Left lung (tissue), 10 donors: ENCODE measurements around the gene STK39. TPM values are rescaled to one million over a fixed set of nuclear protein-coding genes. Genes with fewer than 3 reads are reported as not detected.

Experiments used
- ATAC-seq: fragments of 200-7000 bp; cut with Tn5 transposase; one replicate; pipeline ENCODE4 v1.9.1; 2020; ENCODE audit warnings: moderate library complexity
- DNase-seq, 4 donors: peaks; one replicate each; pipeline ENCODE4 v3.0.0-alpha.2; 2013 to 2020
- H3K27ac ChIP-seq, 2 donors: fragments of 200-600 bp; sonication (generic) in 1 of 2; one replicate each; pipeline versions ENCODE4 v1.5.0 to v1.8.0; 2020 to 2021
- H3K27me3 ChIP-seq, 2 donors: fragments of 200-600 bp; sonication (generic) in 1 of 2; one replicate each; pipeline versions ENCODE4 v1.5.0 to v1.8.0; 2020 to 2021
- H3K36me3 ChIP-seq, 2 donors: fragments of 200-600 bp; sonication (generic) in 1 of 2; one replicate each; pipeline versions ENCODE4 v1.5.0 to v1.8.0; 2020 to 2021
- H3K4me1 ChIP-seq, 2 donors: fragments of 200-600 bp; one replicate each; pipeline ENCODE4 v1.8.0; 2021
- H3K4me3 ChIP-seq, 2 donors: fragments of 200-600 bp; sonication (generic) in 1 of 2; one replicate each; pipeline versions ENCODE4 v1.5.0 to v1.8.0; 2020 to 2021; ENCODE audit warnings: mild to moderate bottlenecking in 1 of 2
- H3K9me3 ChIP-seq, 2 donors: fragments of 200-600 bp; sonication (generic) in 1 of 2; one replicate each; pipeline versions ENCODE4 v1.5.0 to v1.8.0; 2020 to 2021
- intact Hi-C, 2 donors: fragments of 100-400 bp; cut with DNase I; formaldehyde crosslinking; loops; one replicate each; pipeline versions ENCODE4 v1.11.2 to v1.14.2; 2022
- polyA plus RNA-seq, 6 donors: library from polyadenylated mRNA; unstranded; fragments of 120-200 nt; gene quantifications; one replicate each; pipeline ENCODE4 v1.2.1, GENCODE V29; 2013; ENCODE audit not compliant: insufficient read length in 6 of 6
- total RNA-seq, 2 donors: library from RNA; stranded (reverse); fragmentation: NEBNext Ultra II Directional; extraction: Animal tissue kit (Norgen Biotek cat#: 25700); gene quantifications; one replicate each; pipeline ENCODE4 v1.2.1, GENCODE V29; 2021
- TF ChIP-seq, protein P1 (sequence below), 2 donors: fragments of 200-600 bp; sonication (generic) in 1 of 2; IDR thresholded peaks; one replicate each; pipeline versions ENCODE4 v1.5.0 to v1.8.0; 2021; ENCODE audit warnings: antibody characterized with exemption in 2 of 2
- donor health status: DM: no; HTN: yes; CAD: no.
- donor health status: DM: no; HTN: no; CAD: no.

Gene STK39
- total and polyA plus RNA-seq, 8 donors: 15.7 to 31.3 (median 27.0) TPM

DNA sequence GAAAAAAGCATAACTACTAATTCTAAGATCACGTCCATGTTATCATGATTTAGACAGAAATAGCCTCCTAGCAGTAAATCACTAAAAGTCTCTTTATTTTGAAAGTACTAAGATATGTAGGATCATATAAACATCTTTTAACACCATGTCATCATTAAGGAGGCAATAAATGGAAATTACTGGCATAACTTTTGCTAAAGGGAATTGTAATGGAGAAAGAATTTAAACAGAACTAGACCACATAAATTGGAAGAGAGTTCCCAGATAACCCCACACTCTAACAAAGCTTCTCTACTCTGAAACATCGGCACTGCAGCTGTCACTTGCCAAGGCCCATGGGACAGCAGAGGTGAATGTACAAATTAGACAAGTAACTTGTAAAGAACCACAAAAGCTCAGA lies 29.5 kb downstream of the STK39 start:
- TF ChIP-seq, protein P1, sequence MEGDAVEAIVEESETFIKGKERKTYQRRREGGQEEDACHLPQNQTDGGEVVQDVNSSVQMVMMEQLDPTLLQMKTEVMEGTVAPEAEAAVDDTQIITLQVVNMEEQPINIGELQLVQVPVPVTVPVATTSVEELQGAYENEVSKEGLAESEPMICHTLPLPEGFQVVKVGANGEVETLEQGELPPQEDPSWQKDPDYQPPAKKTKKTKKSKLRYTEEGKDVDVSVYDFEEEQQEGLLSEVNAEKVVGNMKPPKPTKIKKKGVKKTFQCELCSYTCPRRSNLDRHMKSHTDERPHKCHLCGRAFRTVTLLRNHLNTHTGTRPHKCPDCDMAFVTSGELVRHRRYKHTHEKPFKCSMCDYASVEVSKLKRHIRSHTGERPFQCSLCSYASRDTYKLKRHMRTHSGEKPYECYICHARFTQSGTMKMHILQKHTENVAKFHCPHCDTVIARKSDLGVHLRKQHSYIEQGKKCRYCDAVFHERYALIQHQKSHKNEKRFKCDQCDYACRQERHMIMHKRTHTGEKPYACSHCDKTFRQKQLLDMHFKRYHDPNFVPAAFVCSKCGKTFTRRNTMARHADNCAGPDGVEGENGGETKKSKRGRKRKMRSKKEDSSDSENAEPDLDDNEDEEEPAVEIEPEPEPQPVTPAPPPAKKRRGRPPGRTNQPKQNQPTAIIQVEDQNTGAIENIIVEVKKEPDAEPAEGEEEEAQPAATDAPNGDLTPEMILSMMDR (IDR thresholded peaks at IDR 0.05): no peak
- Histone ChIP-seq H3K4me3 (no peak overlapping the region), H3K4me1 (no peaks in the 10 kb centered on the region), H3K27ac (no peak overlapping the region), H3K27me3 (no peaks in the 10 kb centered on the region), H3K36me3 (no peaks in the 10 kb centered on the region), H3K9me3 (no peaks in the 10 kb centered on the region)
- ATAC-seq: no peak
- no peak for DNase-seq
- intact Hi-C loops: no loop called here

- TF ChIP-seq, protein P1 (IDR thresholded peaks at IDR 0.05): no peak
- no peaks in the 10 kb centered on the region for H3K27me3 ChIP-seq
- H3K9me3 ChIP-seq: no peaks in the 10 kb centered on the region
- H3K4me3 ChIP-seq: no peak overlapping the region
- ATAC-seq (no peak), DNase-seq (no peak)
- intact Hi-C loops: no loop called here
- no peak overlapping the region for H3K27ac ChIP-seq
- peaks cover 2 to 5% of the 10 kb centered on the region in 2 donors for H3K4me1 ChIP-seq
- no peaks in the 10 kb centered on the region for H3K36me3 ChIP-seq
Observed at GRCh38 chr2:168216351-168217005, 30.9 kb downstream of the STK39 start.

DNA sequence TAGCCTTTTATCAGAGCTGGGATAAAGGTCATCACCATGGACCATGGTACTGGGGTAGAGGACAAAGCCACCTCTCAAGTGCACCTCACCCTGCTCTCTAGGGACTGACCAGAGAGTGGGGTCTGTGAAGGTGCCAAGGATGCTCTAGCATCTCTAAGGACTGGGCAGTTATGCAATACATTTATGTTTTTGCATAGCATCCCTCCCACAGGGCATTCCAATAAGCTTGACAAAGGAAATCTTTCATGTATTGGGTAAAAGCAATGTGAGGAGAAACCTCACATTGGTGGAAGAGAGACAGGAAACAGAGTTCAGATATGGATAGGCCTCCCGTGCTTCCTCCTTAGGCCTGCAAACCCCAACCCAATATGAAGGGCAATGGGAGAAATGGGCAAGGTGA lies 31.6 kb downstream of the STK39 start:
- TF ChIP-seq, protein P1 (IDR thresholded peaks at IDR 0.05): no peak
- intact Hi-C loops: no loop called here
- Histone ChIP-seq H3K4me3 (no peak overlapping the region), H3K4me1 (peaks cover 4 to 10% of the 10 kb centered on the region in 2 donors), H3K9me3 (no peaks in the 10 kb centered on the region), H3K36me3 (no peaks in the 10 kb centered on the region), H3K27me3 (no peaks in the 10 kb centered on the region), H3K27ac (no peak overlapping the region)
- ATAC-seq: no peak
- no peak for DNase-seq

- DNase-seq (no peak), ATAC-seq (no peak)
- H3K27ac ChIP-seq: peak overlapping the region in 1 of 2 donors; percentile 78
- no peak overlapping the region for H3K4me3 ChIP-seq
- no peaks in the 10 kb centered on the region for H3K9me3 ChIP-seq
- H3K27me3 ChIP-seq: no peaks in the 10 kb centered on the region
- intact Hi-C loops: no loop called here
- H3K4me1 ChIP-seq: peaks cover 4 to 18% of the 10 kb centered on the region in 2 donors
- H3K36me3 ChIP-seq: no peaks in the 10 kb centered on the region
- TF ChIP-seq, protein P1 (IDR thresholded peaks at IDR 0.05): no peak
Observed at GRCh38 chr2:168212866-168213265, 34.5 kb downstream of the STK39 start.

- ATAC-seq: peak; percentile 70
- Histone ChIP-seq H3K36me3 (no peaks in the 10 kb centered on the region), H3K9me3 (no peaks in the 10 kb centered on the region), H3K27ac (peak overlapping the region; percentile 64 to 78), H3K4me1 (peaks cover 4 to 18% of the 10 kb centered on the region in 2 donors), H3K27me3 (no peaks in the 10 kb centered on the region), H3K4me3 (no peak overlapping the region)
- intact Hi-C loops: no loop called here
- TF ChIP-seq, protein P1 (IDR thresholded peaks at IDR 0.05): no peak
- DNase-seq: no peak
Observed at GRCh38 chr2:168212167-168212566, 35.2 kb downstream of the STK39 start.
